DND-41 (cell line): Measurements from ENCODE around the gene CCDC59.
"Not testable (repeated sequence)": the region's sequence is repeated elsewhere in the genome, so short reads cannot be mapped to it uniquely, and the experiment has no call there.

Experiments used
- ATAC-seq: fragments of 200-7000 bp; cut with Tn5 transposase; 3 replicates; pipeline ENCODE4 v1.9.1; 2021; ENCODE audit warnings: low read depth; ENCODE audit not compliant: insufficient read depth
- DNase-seq: peaks from one replicate; pipeline ENCODE4 v3.0.0-alpha.2; 2020
- H2AFZ ChIP-seq: 2 replicates; pipeline ENCODE4 v1.6.0; 2012; ENCODE audit warnings: low read depth, low read length
- H3K27ac ChIP-seq: 2 replicates; pipeline ENCODE4 v1.5.1; 2012; ENCODE audit warnings: low read length, inconsistent platforms
- H3K27me3 ChIP-seq: fragments of 200-600 bp; sonication (generic); 2 replicates; pipeline ENCODE4 v1.6.0; 2012; ENCODE audit warnings: low read length, mild to moderate bottlenecking, inconsistent platforms; ENCODE audit not compliant: insufficient read depth, poor library complexity
- H3K36me3 ChIP-seq: 2 replicates; pipeline ENCODE4 v1.5.1; 2012; ENCODE audit warnings: low read length, inconsistent platforms; ENCODE audit not compliant: insufficient read depth
- H3K4me1 ChIP-seq: 2 replicates; pipeline ENCODE4 v1.5.1; 2012; ENCODE audit warnings: mild to moderate bottlenecking, low read length; ENCODE audit not compliant: insufficient read depth
- H3K4me2 ChIP-seq: 2 replicates; pipeline ENCODE4 v1.6.0; 2012; ENCODE audit warnings: mild to moderate bottlenecking, moderate library complexity, low read length, inconsistent platforms; ENCODE audit not compliant: insufficient read depth
- H3K4me3 ChIP-seq, 2 experiments: fragments of 200-600 bp in 1 of 2; shearing (Covaris generic) in 1 of 2; 2 replicates each; pipeline ENCODE4 v1.5.1; 2012 to 2016; ENCODE audit warnings: inconsistent platforms in 2 of 2, low read length in 2 of 2, mild to moderate bottlenecking in 2 of 2, low read depth in 1 of 2, moderate library complexity in 1 of 2
- H3K79me2 ChIP-seq: 2 replicates; pipeline ENCODE4 v1.6.0; 2012; ENCODE audit warnings: low read length, inconsistent platforms; ENCODE audit not compliant: insufficient read depth
- H3K9ac ChIP-seq: 2 replicates; pipeline ENCODE4 v1.6.0; 2012; ENCODE audit warnings: low read depth, mild to moderate bottlenecking, inconsistent platforms, low read length, moderate library complexity
- H3K9me3 ChIP-seq: 2 replicates; pipeline ENCODE4 v1.5.1; 2012; ENCODE audit warnings: low read length, moderate library complexity, mild to moderate bottlenecking, inconsistent platforms; ENCODE audit not compliant: insufficient read depth, severe bottlenecking
- H4K20me1 ChIP-seq: 2 replicates; pipeline ENCODE4 v1.6.0; 2012; ENCODE audit warnings: low read length; ENCODE audit not compliant: insufficient read depth
- EZH2 ChIP-seq: IDR thresholded peaks from 3 replicates; pipeline ENCODE4 v1.6.1; 2012; ENCODE audit warnings: borderline replicate concordance, low read depth, mild to moderate bottlenecking, moderate library complexity, low read length, inconsistent platforms; ENCODE audit not compliant: severe bottlenecking
- TF ChIP-seq, protein P1 (sequence below): IDR thresholded peaks from 2 replicates; pipeline ENCODE4 v1.5.1; 2012; ENCODE audit warnings: borderline replicate concordance, low read length, moderate library complexity, mild to moderate bottlenecking; ENCODE audit not compliant: poor library complexity, severe bottlenecking; ENCODE audit errors: extremely low read depth

Gene CCDC59

DNA sequence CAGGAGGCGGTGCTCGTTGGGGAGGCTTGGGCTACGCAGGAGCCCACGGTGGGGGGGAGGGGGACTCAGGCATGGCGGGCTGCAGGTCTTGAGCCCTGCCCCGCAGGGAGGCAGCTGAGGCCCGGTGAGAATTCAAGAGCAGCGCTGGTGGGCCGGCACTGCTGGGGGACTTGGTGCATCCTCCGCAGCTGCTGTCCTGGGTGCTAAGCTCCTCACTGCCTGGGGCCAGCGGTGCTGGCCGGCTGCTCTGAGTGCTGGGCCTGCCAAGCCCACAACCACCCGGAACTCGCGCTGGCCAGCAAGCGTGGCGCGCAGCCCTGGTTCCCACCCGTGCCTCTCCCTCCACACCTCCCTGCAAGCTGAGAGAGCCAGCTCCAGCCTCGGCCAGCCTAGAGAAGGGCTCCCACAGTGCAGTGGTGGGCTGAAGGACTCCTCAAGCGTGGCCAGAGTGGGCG, 3.3 kb upstream of the CCDC59 start:
- ATAC-seq = no peak
- TF ChIP-seq EZH2 = no peak
- TF ChIP-seq, protein P1, sequence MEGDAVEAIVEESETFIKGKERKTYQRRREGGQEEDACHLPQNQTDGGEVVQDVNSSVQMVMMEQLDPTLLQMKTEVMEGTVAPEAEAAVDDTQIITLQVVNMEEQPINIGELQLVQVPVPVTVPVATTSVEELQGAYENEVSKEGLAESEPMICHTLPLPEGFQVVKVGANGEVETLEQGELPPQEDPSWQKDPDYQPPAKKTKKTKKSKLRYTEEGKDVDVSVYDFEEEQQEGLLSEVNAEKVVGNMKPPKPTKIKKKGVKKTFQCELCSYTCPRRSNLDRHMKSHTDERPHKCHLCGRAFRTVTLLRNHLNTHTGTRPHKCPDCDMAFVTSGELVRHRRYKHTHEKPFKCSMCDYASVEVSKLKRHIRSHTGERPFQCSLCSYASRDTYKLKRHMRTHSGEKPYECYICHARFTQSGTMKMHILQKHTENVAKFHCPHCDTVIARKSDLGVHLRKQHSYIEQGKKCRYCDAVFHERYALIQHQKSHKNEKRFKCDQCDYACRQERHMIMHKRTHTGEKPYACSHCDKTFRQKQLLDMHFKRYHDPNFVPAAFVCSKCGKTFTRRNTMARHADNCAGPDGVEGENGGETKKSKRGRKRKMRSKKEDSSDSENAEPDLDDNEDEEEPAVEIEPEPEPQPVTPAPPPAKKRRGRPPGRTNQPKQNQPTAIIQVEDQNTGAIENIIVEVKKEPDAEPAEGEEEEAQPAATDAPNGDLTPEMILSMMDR = no peak

DNA sequence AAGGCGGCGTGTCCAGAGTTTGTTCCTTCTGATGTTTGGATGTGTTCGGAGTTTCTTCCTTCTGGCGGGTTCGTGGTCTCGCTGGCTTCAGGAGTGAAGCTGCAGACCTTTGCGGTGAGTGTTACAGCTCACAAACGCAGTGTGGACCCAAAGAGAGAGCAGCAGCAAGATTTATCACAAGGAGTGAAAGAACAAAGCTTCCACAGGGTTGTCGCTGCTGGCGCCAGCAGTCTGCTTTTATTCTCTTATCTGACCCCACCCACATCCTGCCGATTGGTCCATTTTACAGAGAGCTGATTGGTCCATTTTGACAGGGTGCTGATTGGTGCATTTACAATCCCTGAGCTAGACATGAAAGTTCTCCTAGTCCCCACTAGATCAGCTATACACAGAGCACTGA, 2.6 kb upstream of the CCDC59 start:
- H3K27me3 ChIP-seq, H3K4me3 ChIP-seq, H4K20me1 ChIP-seq, H3K9me3 ChIP-seq, DNase-seq, H3K4me2 ChIP-seq, H3K27ac ChIP-seq, H2AFZ ChIP-seq, H3K9ac ChIP-seq, ATAC-seq: not testable (repeated sequence)
- Histone ChIP-seq H3K36me3 (peaks cover 14% of the 10 kb centered on the region), H3K4me1 (peaks cover 29% of the 10 kb centered on the region), H3K79me2 (peaks cover 37% of the 10 kb centered on the region)

More for the DNA sequence above, 3.3 kb upstream of the CCDC59 start:
- peaks cover 23% of the 10 kb centered on the region for H3K4me1 ChIP-seq
- H3K27ac ChIP-seq = no peak overlapping the region
- no peak overlapping the region for H2AFZ ChIP-seq
- no peak overlapping the region for H3K4me2 ChIP-seq
- no peak for DNase-seq
- H3K27me3 ChIP-seq = no peaks in the 10 kb centered on the region
- peaks cover 30% of the 10 kb centered on the region for H3K79me2 ChIP-seq
- no peaks in the 10 kb centered on the region for H3K9me3 ChIP-seq
- no peak overlapping the region for H3K4me3 ChIP-seq
- no peak overlapping the region for H3K9ac ChIP-seq
- H4K20me1 ChIP-seq = no peaks in the 10 kb centered on the region
- peaks cover 7% of the 10 kb centered on the region; the same call in 1 of the 2 replicates for H3K36me3 ChIP-seq

DNA sequence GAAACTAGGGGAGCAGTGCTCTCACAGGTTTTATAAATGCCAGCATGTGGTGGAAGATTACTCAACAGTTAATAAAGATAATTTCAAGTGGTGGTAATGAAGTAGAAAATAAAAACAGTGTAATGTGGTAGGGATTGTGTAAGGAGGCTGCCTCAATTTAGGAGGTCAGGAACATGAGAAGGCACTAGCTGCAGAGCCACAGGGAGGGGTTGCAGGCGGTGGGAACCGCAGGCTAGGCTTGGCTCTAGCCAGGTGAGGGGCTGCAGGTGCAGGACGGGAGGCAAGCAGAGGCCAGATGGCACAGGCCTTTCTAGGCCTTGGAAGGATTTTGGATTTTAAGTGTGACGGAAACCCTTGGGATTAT, 910 bp upstream of the CCDC59 start:
- ATAC-seq = peak; percentile 29; the same call in 2 of the 3 replicates
- no peaks in the 10 kb centered on the region for H3K9me3 ChIP-seq
- peaks cover 48% of the 10 kb centered on the region for H3K79me2 ChIP-seq
- peak overlapping the region; percentile 25 to 84; a peak in 3 of 4 replicates for H3K4me3 ChIP-seq
- H3K27me3 ChIP-seq = no peaks in the 10 kb centered on the region
- H3K27ac ChIP-seq = peak overlapping the region; percentile 46; the same call in 1 of the 2 replicates
- peaks cover 28% of the 10 kb centered on the region for H3K36me3 ChIP-seq
- peak overlapping the region; percentile 71 for H3K4me2 ChIP-seq
- H3K4me1 ChIP-seq = peaks cover 37% of the 10 kb centered on the region
- peak; percentile 27 for DNase-seq
- no peaks in the 10 kb centered on the region for H4K20me1 ChIP-seq
- H3K9ac ChIP-seq = peak overlapping the region; percentile 80
- TF ChIP-seq EZH2 = no peak
- TF ChIP-seq, protein P1 = no peak
- peak overlapping the region; percentile 71 for H2AFZ ChIP-seq

DNA sequence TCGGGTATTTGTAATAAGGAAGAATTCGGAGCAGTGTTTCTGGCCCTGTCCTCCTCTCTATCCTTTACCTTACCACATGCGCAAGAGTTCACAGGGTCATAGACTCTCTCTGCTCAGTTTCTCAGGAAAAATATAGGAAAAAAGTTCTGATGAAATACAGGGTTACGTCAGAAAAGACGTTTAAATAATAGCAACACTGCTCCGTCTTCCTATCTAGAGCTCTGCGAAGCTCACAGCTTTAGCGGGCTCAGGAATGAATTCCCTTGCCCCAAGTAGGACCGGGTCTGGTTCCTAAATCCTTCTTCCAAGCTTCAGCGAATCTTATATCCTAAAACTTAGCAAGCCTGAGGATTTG, 365 bp downstream of the CCDC59 start:
- no peak for ATAC-seq
- DNase-seq = no peak
- H4K20me1 ChIP-seq = no peaks in the 10 kb centered on the region
- H3K4me1 ChIP-seq = peaks cover 37% of the 10 kb centered on the region
- H3K9me3 ChIP-seq = no peaks in the 10 kb centered on the region
- H3K4me3 ChIP-seq = peak overlapping the region; percentile 84 to 92
- TF ChIP-seq EZH2 = no peak
- TF ChIP-seq, protein P1 = no peak
- peak overlapping the region; percentile 80 for H3K9ac ChIP-seq
- peak overlapping the region; percentile 85 for H2AFZ ChIP-seq
- no peaks in the 10 kb centered on the region for H3K27me3 ChIP-seq
- H3K4me2 ChIP-seq = peak overlapping the region; percentile 90
- H3K27ac ChIP-seq = peak overlapping the region; percentile 99
- peaks cover 48% of the 10 kb centered on the region for H3K79me2 ChIP-seq
- peaks cover 40% of the 10 kb centered on the region for H3K36me3 ChIP-seq
